Nephron (organoid): ENCODE data around the gene PERCC1.

Experiments
- H3K27ac Mint-ChIP-seq, 3 experiments: 2 replicates each; pipeline ENCODE4 v1.8.0; 2020; ENCODE audit warnings: mixed read lengths in 3 of 3, mild to moderate bottlenecking in 2 of 3, moderate library complexity in 1 of 3
- H3K27me3 Mint-ChIP-seq: 2 replicates; pipeline ENCODE4 v1.8.0; 2021; ENCODE audit warnings: low read depth, mild to moderate bottlenecking, moderate library complexity, mixed read lengths
- H3K36me3 Mint-ChIP-seq: 2 replicates; pipeline ENCODE4 v1.8.0; 2020; ENCODE audit warnings: low read depth, mixed read lengths
- H3K4me1 Mint-ChIP-seq: 2 replicates; pipeline ENCODE4 v1.8.0; 2020; ENCODE audit warnings: mixed read lengths
- H3K4me3 Mint-ChIP-seq, 3 experiments: 2 replicates each; pipeline ENCODE4 v1.8.0; 2020; ENCODE audit warnings: mild to moderate bottlenecking in 3 of 3, mixed read lengths in 3 of 3, moderate library complexity in 2 of 3
- H3K9me3 Mint-ChIP-seq: 2 replicates; pipeline ENCODE4 v1.8.0; 2020; ENCODE audit warnings: mixed read lengths
- CTCF ChIP-seq, 3 experiments: fragments of 200-600 bp; sonication (generic); IDR thresholded peaks; one replicate each; pipeline ENCODE4 v1.5.0; 2021; ENCODE audit warnings: antibody characterized with exemption in 3 of 3; ENCODE audit not compliant: unreplicated experiment in 3 of 3

The PERCC1 gene

GRCh38 chr16:1401758-1402154, 29.1 kb upstream of the PERCC1 start:
- Mint-ChIP-seq H3K4me3 (no peak overlapping the region), H3K36me3 (peaks cover 19% of the 10 kb centered on the region), H3K27me3 (no peaks in the 10 kb centered on the region), H3K4me1 (no peaks in the 10 kb centered on the region), H3K9me3 (no peaks in the 10 kb centered on the region), H3K27ac (no peak overlapping the region)
- TF ChIP-seq CTCF (IDR thresholded peaks at IDR 0.05; ENCODE audit: unreplicated experiment in 3 of 3), result no peak

- Mint-ChIP-seq H3K9me3 (no peaks in the 10 kb centered on the region), H3K4me3 (no peak overlapping the region), H3K27me3 (no peaks in the 10 kb centered on the region), H3K27ac (no peak overlapping the region), H3K36me3 (peaks cover 18% of the 10 kb centered on the region), H3K4me1 (no peaks in the 10 kb centered on the region)
- no peak for TF ChIP-seq CTCF (IDR thresholded peaks at IDR 0.05; ENCODE audit: unreplicated experiment in 3 of 3)
Measured at GRCh38 chr16:1403036-1403435, 27.8 kb upstream of the PERCC1 start.

- H3K36me3 Mint-ChIP-seq, result peaks cover 15% of the 10 kb centered on the region
- no peak for TF ChIP-seq CTCF (IDR thresholded peaks at IDR 0.05; ENCODE audit: unreplicated experiment in 3 of 3)
- H3K4me1 Mint-ChIP-seq, result no peaks in the 10 kb centered on the region
- no peak overlapping the region for H3K27ac Mint-ChIP-seq
- no peaks in the 10 kb centered on the region for H3K9me3 Mint-ChIP-seq
- H3K27me3 Mint-ChIP-seq, result no peaks in the 10 kb centered on the region
- no peak overlapping the region for H3K4me3 Mint-ChIP-seq
Measured at GRCh38 chr16:1403733-1404132, 27.1 kb upstream of the PERCC1 start.

GRCh38 chr16:1407753-1408152, 23.1 kb upstream of the PERCC1 start:
- peaks cover 14% of the 10 kb centered on the region for H3K36me3 Mint-ChIP-seq
- H3K9me3 Mint-ChIP-seq, result no peaks in the 10 kb centered on the region
- H3K4me3 Mint-ChIP-seq, result peak overlapping the region; percentile 84 to 90 (median 85)
- H3K27ac Mint-ChIP-seq, result no peak overlapping the region
- H3K27me3 Mint-ChIP-seq, result no peaks in the 10 kb centered on the region
- TF ChIP-seq CTCF (IDR thresholded peaks at IDR 0.05; ENCODE audit: unreplicated experiment in 3 of 3), result no peak
- no peaks in the 10 kb centered on the region for H3K4me1 Mint-ChIP-seq

GRCh38 chr16:1408171-1408837, 22.6 kb upstream of the PERCC1 start:
- peak overlapping the region in 1 of 3 experiments; percentile 50 for H3K27ac Mint-ChIP-seq
- peaks cover 13% of the 10 kb centered on the region for H3K36me3 Mint-ChIP-seq
- peak overlapping the region; percentile 84 to 90 (median 85) for H3K4me3 Mint-ChIP-seq
- TF ChIP-seq CTCF (IDR thresholded peaks at IDR 0.05; ENCODE audit: unreplicated experiment in 3 of 3), result no peak
- H3K27me3 Mint-ChIP-seq, result no peaks in the 10 kb centered on the region
- H3K9me3 Mint-ChIP-seq, result no peaks in the 10 kb centered on the region
- H3K4me1 Mint-ChIP-seq, result no peaks in the 10 kb centered on the region

- Mint-ChIP-seq H3K4me1 (no peaks in the 10 kb centered on the region), H3K27me3 (no peaks in the 10 kb centered on the region), H3K4me3 (peak overlapping the region; percentile 75 to 87 (median 79)), H3K36me3 (peaks cover 10% of the 10 kb centered on the region), H3K9me3 (no peaks in the 10 kb centered on the region), H3K27ac (no peak overlapping the region)
- no peak for TF ChIP-seq CTCF (IDR thresholded peaks at IDR 0.05; ENCODE audit: unreplicated experiment in 3 of 3)
Measured at GRCh38 chr16:1412847-1413246, 18.0 kb upstream of the PERCC1 start.
